Prostate gland (tissue), 2 donors: Measurements from ENCODE around the gene CFAP92. TPM values are rescaled to one million over a fixed set of nuclear protein-coding genes. Genes with fewer than 3 reads are reported as not detected.
A peak's percentile ranks its signal among the peaks of the same experiment; 100 is the strongest.

Experiments
- DNase-seq: peaks from one replicate; pipeline ENCODE4 v3.0.0-alpha.2; 2019; ENCODE audit warnings: low spot score
- H3K27ac ChIP-seq, 2 donors: fragments of 200-600 bp; sonication (generic); 2 replicates each; pipeline ENCODE4 v1.5.1; 2017 to 2019
- H3K27me3 ChIP-seq: fragments of 200-600 bp; sonication (generic); replicated peaks from 2 replicates; pipeline ENCODE4 v1.5.1; 2019; ENCODE audit not compliant: insufficient read depth
- H3K36me3 ChIP-seq, 2 donors: fragments of 200-600 bp; sonication (generic); 1 replicate in 1 of 2; 2 replicates in 1 of 2; pipeline versions ENCODE4 v1.5.1 to v1.8.1; 2017 to 2019
- H3K4me1 ChIP-seq: fragments of 200-600 bp; sonication (generic); replicated peaks from 2 replicates; pipeline ENCODE4 v1.5.1; 2019
- H3K4me3 ChIP-seq, 2 donors: fragments of 200-600 bp; sonication (generic); 2 replicates each; pipeline ENCODE4 v1.5.1; 2017 to 2019
- H3K9me3 ChIP-seq: fragments of 200-600 bp; sonication (generic); 2 replicates; pipeline ENCODE4 v1.5.1; 2017
- CTCF ChIP-seq, 4 experiments: fragments of 200-600 bp in 2 of 4; fragments of 450-650 bp in 2 of 4; sonication (generic) in 2 of 4; IDR thresholded peaks; 1 replicate in 3 of 4; 2 replicates in 1 of 4; pipeline ENCODE4 v1.5.1; 2016 to 2019; ENCODE audit warnings: antibody characterized with exemption in 4 of 4, mild to moderate bottlenecking in 2 of 4, moderate library complexity in 2 of 4
- POLR2A ChIP-seq: fragments of 450-650 bp; IDR thresholded peaks from one replicate; pipeline ENCODE4 v1.6.1; 2016; ENCODE audit warnings: antibody characterized with exemption, mild to moderate bottlenecking
- POLR2AphosphoS5 ChIP-seq: sonication (generic); formaldehyde crosslinking; IDR thresholded peaks from one replicate; pipeline ENCODE4 v1.6.1; 2017; ENCODE audit warnings: antibody characterized with exemption
- WGBS: methylation state at CpG from one replicate; pipeline ENCODE4 v1.1.5; 2018; 5-methylcytosine and 5-hydroxymethylcytosine counted together
- intact Hi-C: fragments of 100-400 bp; cut with DNase I; formaldehyde crosslinking; loops from one replicate; pipeline ENCODE4 v1.14.2; 2022
- total RNA-seq, 2 donors: library from RNA; depleted of rRNA; stranded (reverse); fragments of >200 nt; gene quantifications; one replicate each; pipeline ENCODE4 v1.1.0, GENCODE V29; 2016

The CFAP92 gene
- total RNA-seq, 2 donors from 2014 or later = 1.7 to 4.3 TPM

GRCh38 chr3:129026728-129027543 is 33.1 kb upstream of the CFAP92 start:
- Histone ChIP-seq H3K9me3 (no peaks in the 10 kb centered on the region), H3K27me3 (no peaks in the 10 kb centered on the region), H3K27ac (peak overlapping the region; percentile 34 to 54), H3K4me3 (peak overlapping the region; percentile 36 to 41), H3K4me1 (no peaks in the 10 kb centered on the region), H3K36me3 (no peaks in the 10 kb centered on the region)
- 6% methylated on average over 32 of the region's 54 CpGs for WGBS
- peak; percentile 91 for TF ChIP-seq POLR2AphosphoS5
- peak in 3 of 4 experiments; percentile 70 to 92 (median 86) for TF ChIP-seq CTCF (IDR thresholded peaks at IDR 0.05)
- TF ChIP-seq POLR2A = peak; percentile 35
- DNase-seq = peak; percentile 92
- intact Hi-C loops = no loop called here

- TF ChIP-seq CTCF (IDR thresholded peaks at IDR 0.05) (no peak), POLR2A (no peak), POLR2AphosphoS5 (no peak)
- 59% methylated on average over 8 of the region's 8 CpGs for WGBS
- Histone ChIP-seq H3K9me3 (no peaks in the 10 kb centered on the region), H3K4me3 (no peak overlapping the region), H3K36me3 (no peaks in the 10 kb centered on the region), H3K27ac (peak overlapping the region; percentile 34 to 36), H3K27me3 (no peaks in the 10 kb centered on the region), H3K4me1 (no peaks in the 10 kb centered on the region)
- no peak for DNase-seq
- intact Hi-C loops = no loop called here
Measured at GRCh38 chr3:129025691-129026435, 32.0 kb upstream of the CFAP92 start.

GRCh38 chr3:129025108-129025507 is 31.2 kb upstream of the CFAP92 start:
- Histone ChIP-seq H3K27me3 (no peaks in the 10 kb centered on the region), H3K27ac (peak overlapping the region in 1 of 2 donors; percentile 11), H3K36me3 (no peaks in the 10 kb centered on the region), H3K9me3 (no peaks in the 10 kb centered on the region), H3K4me1 (no peaks in the 10 kb centered on the region), H3K4me3 (no peak overlapping the region)
- intact Hi-C loops = no loop called here
- 82% methylated on average over 15 of the region's 15 CpGs for WGBS
- TF ChIP-seq POLR2A = no peak
- TF ChIP-seq CTCF (IDR thresholded peaks at IDR 0.05) = no peak
- no peak for TF ChIP-seq POLR2AphosphoS5
- DNase-seq = no peak

GRCh38 chr3:129023909-129024308 is 30.0 kb upstream of the CFAP92 start:
- Histone ChIP-seq H3K4me1 (no peaks in the 10 kb centered on the region), H3K27me3 (no peaks in the 10 kb centered on the region), H3K4me3 (no peak overlapping the region), H3K36me3 (no peaks in the 10 kb centered on the region), H3K9me3 (no peaks in the 10 kb centered on the region), H3K27ac (no peak overlapping the region)
- intact Hi-C loops = no loop called here
- 49% methylated on average over 2 of the region's 2 CpGs for WGBS
- DNase-seq = no peak
- TF ChIP-seq CTCF (IDR thresholded peaks at IDR 0.05) (peak in 3 of 4 experiments; percentile 17 to 32 (median 20)), POLR2A (no peak)
